Activated T-cell treated with anti-CD3 and anti-CD28 coated beads, Interleukin-2, amount 50 U/mL, for 48 hours (primary cell): ENCODE results near the gene NOC4L.

Experiments used
- DNase-seq, 2 experiments: peaks; one replicate each; pipeline ENCODE4 v3.0.0-alpha.2; 2020

The NOC4L gene

DNA sequence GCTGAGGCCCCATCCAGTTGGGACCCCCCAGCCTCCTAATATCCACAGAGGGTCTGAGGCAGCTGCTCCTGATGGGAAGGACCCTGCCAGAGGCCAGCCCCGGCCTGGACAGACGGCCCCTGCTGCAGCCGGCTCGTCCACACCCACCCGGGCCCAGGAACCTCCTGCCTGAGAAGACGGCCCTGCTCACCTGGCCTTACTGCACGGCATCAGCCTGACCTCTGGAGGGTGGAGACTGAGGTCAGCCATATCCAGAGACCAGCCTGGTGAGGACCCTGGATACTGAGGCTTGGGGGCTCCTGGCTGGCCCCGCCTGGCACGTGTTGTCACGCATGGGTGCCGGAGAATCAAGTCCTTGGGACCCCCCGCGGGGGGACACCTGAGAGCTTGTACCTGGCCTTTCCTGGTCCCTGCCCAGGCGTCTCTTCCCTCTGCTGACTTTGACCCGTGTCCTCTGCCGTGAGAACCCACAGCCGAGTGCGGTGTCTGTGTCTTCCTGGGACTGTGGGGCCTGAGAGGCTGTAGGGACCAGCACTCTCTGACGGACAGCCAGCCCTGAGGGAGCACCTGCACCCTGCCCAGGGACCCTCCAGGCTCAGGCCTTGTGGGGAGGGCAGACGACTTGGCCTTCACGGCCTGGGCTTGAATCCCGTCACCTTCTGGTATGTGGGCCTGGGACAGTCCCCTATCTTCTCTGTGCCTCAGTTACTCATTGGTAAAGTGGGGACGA lies 57.3 kb downstream of the NOC4L start:
- no peak for DNase-seq
